Non-pigmented ciliary epithelial cell (primary cell): ENCODE measurements around the gene LCN9.
"Not testable (repeated sequence)": the region's sequence is repeated elsewhere in the genome, so short reads cannot be mapped to it uniquely, and the experiment has no call there.

Experiments used
- DNase-seq: peaks from one replicate; pipeline ENCODE4 v3.0.0-alpha.2; 2010; ENCODE audit warnings: low read depth

LCN9 gene

GRCh38 chr9:135647884-135648283, 15.2 kb upstream of the LCN9 start:
- DNase-seq, result no peak

- no peak for DNase-seq
Observed at GRCh38 chr9:135648494-135649410, 14.4 kb upstream of the LCN9 start.

- DNase-seq, result no peak
Observed at GRCh38 chr9:135649508-135649907, 13.6 kb upstream of the LCN9 start.

GRCh38 chr9:135650408-135650807, 12.7 kb upstream of the LCN9 start:
- no peak for DNase-seq

- DNase-seq, result no peak
Observed at GRCh38 chr9:135655317-135655716, 7.8 kb upstream of the LCN9 start.

GRCh38 chr9:135657416-135657815, 5.7 kb upstream of the LCN9 start:
- DNase-seq, result no peak

GRCh38 chr9:135659252-135659651, 3.9 kb upstream of the LCN9 start:
- DNase-seq, result no peak

GRCh38 chr9:135660407-135660806, 2.7 kb upstream of the LCN9 start:
- DNase-seq, result no peak

- no peak for DNase-seq
Observed at GRCh38 chr9:135661816-135662560, 1.1 kb upstream of the LCN9 start.

- DNase-seq, result no peak
Observed at GRCh38 chr9:135663451-135663770, 302 bp downstream of the LCN9 start.

- DNase-seq, result no peak
Observed at GRCh38 chr9:135663857-135664256, 748 bp downstream of the LCN9 start.

- no peak for DNase-seq
Observed at GRCh38 chr9:135664266-135664665, 1.2 kb downstream of the LCN9 start.

GRCh38 chr9:135664801-135665794, 2.0 kb downstream of the LCN9 start:
- no peak for DNase-seq

GRCh38 chr9:135665795-135666189, 2.7 kb downstream of the LCN9 start:
- DNase-seq, result no peak

GRCh38 chr9:135666534-135667462, 3.7 kb downstream of the LCN9 start:
- no peak for DNase-seq

GRCh38 chr9:135667463-135668001, 4.4 kb downstream of the LCN9 start:
- no peak for DNase-seq

GRCh38 chr9:135669018-135669417, 5.9 kb downstream of the LCN9 start:
- not testable (repeated sequence) for DNase-seq

GRCh38 chr9:135669616-135670285, 6.6 kb downstream of the LCN9 start:
- DNase-seq, result no peak

- no peak for DNase-seq
Observed at GRCh38 chr9:135670721-135671590, 7.8 kb downstream of the LCN9 start.
